Suppressor macrophage (primary cell): ENCODE results near the gene RGS6.

Experiments used
- DNase-seq, 4 experiments: peaks; one replicate each; pipeline ENCODE4 v3.0.0-alpha.2; 2020 to 2022

The RGS6 gene

GRCh38 chr14:72527591-72527990, 595.4 kb downstream of the RGS6 start:
- DNase-seq = no peak

DNA sequence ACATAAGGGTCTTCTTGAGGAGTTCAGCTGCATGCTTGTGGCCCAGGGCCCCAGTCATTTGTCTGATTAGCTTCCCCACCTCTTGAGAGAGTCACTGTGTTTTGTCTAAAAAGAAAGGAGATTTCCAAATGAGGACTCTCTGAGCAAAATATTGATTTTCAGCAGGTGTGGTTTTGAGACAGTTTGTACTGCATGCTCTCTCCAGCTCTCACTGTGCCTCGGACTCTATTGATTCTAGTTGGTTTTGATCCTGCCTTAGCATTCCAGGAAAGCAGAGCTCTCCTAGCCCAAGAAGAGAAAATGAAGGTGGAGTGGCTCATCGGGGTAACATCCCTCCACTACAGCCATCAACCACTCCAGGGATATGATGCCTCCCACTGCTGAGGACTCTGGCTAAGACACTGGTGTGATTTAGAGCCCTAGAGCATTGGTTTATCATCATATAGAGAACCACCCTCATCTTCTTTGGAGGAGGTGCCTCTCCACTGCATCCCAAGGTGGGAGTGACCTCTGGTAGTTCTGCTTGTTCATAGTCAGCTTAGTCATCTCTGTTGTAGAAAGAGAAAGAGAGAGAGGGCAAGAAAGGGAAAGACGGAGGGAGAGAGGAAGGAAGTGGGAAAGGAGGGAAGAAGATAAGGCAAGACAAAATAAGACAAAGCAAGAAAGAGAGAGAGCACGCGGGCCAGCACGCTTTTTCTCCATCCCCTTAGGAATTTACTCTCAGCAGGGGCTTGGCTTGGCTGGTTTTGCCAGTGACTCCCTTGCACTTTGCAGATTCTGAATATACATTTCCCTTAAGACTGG, 596.0 kb downstream of the RGS6 start:
- peak in 3 of 4 experiments; percentile 24 to 49 (median 42) for DNase-seq

GRCh38 chr14:72528863-72529175, 596.6 kb downstream of the RGS6 start:
- DNase-seq = no peak

- no peak for DNase-seq
Measured at GRCh38 chr14:72532686-72533454, 600.6 kb downstream of the RGS6 start.

GRCh38 chr14:72535485-72535884, 603.3 kb downstream of the RGS6 start:
- peak; percentile 50 to 88 (median 72) for DNase-seq

- DNase-seq = no peak
Measured at GRCh38 chr14:72538387-72538786, 606.2 kb downstream of the RGS6 start.

GRCh38 chr14:72539661-72540315, 607.6 kb downstream of the RGS6 start:
- peak in 3 of 4 experiments; percentile 18 to 64 (median 43) for DNase-seq

DNA sequence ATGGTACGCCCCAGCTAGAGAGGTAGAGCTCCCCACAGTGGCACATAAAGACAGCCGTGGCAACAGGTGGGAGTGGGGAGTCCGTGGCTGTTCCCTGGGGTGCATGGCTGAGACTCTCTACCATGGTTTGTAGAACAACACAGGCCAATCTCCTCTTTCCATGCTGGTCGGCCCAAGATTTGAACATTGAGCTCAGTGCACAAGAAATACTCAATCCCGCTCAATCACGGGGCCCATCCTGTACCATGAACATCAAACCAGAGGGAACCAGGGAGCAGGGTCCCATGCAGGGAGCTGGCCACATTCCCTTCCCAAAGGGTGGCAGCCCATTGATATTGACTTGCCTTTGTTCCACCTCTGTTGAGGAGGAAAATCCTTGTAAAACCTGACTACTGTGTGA, 608.6 kb downstream of the RGS6 start:
- no peak for DNase-seq

- DNase-seq = no peak
Measured at GRCh38 chr14:72541546-72541945, 609.3 kb downstream of the RGS6 start.

GRCh38 chr14:72543341-72543740, 611.1 kb downstream of the RGS6 start:
- DNase-seq = peak in 3 of 4 experiments; percentile 30 to 42 (median 39)

DNA sequence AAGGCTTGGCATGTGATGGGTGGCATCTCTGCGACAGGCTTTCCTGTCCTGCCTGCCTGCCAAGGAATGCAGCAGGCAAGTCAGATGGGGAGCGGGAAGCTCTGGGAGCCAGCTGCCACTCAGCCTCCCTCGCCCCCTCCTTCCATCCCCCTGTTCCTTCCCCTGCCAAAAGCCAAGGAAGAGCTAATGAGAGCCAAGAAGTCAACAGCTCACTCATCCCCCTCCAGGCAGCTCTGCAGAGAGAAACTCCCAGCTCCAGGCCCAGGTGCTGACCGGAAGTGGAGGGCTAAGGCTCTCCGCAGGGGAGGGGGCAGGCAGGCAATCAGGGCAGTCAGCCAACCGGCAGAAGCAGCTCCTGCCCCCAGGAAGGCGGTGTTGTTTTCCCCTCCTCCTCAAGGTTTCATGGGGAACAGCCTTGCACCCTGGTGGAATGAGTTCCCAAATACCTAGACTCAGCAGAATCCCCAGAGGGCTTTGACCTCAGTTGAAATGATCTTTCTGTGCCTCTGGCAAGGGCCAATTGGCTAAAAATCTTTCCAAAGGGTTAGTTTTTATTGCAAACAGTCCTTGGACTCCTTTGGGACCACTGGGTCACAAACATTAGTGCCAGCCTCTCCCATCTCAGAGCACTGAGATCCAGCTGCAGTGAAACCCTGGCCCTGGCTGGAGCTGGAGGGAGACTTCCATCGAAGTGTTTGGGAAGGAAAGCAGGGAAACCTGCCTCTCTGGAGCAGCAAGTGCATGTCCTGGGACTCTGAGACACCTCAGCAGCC, 612.6 kb downstream of the RGS6 start:
- no peak for DNase-seq

- DNase-seq = no peak
Measured at GRCh38 chr14:72545411-72546311, 613.4 kb downstream of the RGS6 start.

DNA sequence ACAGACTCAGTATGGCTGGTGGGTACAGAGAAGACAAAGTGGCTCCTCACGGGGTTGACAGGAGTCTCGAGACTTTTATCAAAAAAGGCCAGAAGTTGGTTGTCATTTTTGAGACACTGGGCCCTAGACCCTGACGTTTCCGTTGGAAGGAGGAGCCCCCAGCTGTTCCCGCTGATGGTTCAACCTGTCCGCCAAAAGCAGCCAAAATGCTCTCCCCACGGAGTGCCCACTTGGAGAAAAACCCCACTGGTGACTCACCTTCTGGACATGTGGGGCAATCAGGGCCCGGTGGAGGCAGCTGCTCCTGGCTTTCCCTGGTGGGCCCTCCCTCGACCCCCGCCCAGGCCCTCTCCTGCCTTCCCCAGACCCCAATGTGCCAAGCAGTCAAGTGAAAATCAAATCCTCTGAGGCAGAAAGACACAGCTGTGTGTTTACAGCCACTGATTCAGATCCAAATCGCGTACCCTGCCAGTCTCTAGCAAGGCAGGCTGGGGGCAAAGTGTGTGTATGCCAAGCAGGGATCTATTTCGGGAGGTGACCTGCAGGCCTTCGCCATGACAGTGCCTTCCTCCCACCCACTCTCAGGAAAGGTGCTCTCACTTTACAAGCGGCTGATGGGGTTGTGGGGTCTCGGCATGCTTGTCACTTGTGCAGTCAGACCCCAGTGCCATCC, 614.3 kb downstream of the RGS6 start:
- DNase-seq = no peak

- no peak for DNase-seq
Measured at GRCh38 chr14:72547999-72548398, 615.8 kb downstream of the RGS6 start.

DNA sequence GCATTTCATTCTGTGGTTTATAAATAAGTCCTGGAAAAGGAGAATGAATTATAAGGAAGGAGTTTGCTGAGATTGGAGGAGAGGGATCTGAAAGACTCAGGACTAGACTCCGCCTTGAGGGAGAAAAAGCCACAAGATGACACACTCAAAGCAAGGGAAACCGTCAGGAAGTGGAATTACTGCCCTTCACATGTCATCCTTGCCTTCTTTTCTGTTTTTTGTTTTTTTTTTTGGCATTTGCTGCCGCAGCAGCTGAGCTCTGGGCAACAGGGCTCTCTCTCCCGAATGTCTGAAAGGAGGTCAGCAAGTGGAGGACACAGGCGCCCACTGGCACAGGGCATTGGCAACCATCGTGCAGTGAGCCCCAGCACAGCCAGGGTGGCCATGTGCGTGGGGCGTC, 616.8 kb downstream of the RGS6 start:
- DNase-seq = peak in 2 of 4 experiments; percentile 22 to 24

- peak in 1 of 4 experiments; percentile 25 for DNase-seq
Measured at GRCh38 chr14:72549854-72550253, 617.6 kb downstream of the RGS6 start.

- no peak for DNase-seq
Measured at GRCh38 chr14:72550513-72550912, 618.3 kb downstream of the RGS6 start.

GRCh38 chr14:72552236-72552635, 620.0 kb downstream of the RGS6 start:
- DNase-seq = no peak

- no peak for DNase-seq
Measured at GRCh38 chr14:72553161-72553560, 620.9 kb downstream of the RGS6 start.

DNA sequence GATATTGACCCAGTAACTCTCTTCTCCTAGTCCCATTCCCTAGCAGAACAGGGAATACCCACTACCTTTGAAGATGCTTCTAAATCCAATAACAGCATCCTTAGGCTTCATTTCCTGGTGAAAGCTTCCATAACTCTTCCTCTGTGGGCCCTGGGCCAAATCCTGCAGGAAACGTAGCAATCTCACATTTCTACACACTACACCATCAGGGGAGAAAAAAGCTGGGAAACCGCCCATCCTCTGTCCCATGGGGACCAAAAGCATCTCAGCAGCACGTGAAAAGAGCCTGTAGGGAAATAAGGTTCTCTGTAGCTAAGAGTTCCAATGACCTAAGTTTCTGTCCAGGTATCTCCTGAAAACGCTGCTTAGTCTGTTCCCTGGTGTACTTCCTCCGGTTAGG, 621.4 kb downstream of the RGS6 start:
- no peak for DNase-seq

DNA sequence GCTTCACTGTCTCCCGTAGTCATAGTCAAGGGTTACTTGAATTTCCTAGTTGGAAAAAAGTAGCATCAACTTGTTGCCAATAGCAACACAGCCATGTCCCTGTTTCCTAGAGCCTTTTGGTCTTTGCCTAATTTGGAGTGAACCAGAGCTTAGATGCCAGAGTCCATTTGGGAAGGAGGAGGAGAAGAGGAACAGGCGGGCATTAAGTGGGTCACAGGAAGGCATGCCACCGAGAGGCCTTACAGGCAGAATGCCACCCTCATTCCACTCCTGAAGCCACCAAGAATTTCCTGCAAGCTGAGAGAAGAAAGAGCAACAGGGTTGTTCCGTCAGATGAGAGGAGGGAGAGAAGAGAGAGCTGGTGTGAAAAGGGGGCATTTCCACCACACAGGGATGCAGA, 622.2 kb downstream of the RGS6 start:
- DNase-seq = no peak
